Naive thymus-derived CD4-positive, alpha-beta T cell (primary cell): ENCODE results near the gene RERE. TPM values are rescaled to one million over a fixed set of nuclear protein-coding genes. Genes with fewer than 3 reads are reported as not detected.
A peak's percentile ranks its signal among the peaks of the same experiment; 100 is the strongest.

ENCODE experiments used
- ATAC-seq: fragments of 150-1000 bp; cut with Tn5 transposase; 2 replicates; pipeline ENCODE4 v1.10.0; 2021; ENCODE audit warnings: mild to moderate bottlenecking, moderate library complexity
- CTCF ChIA-PET: fragments of 350-600 bp; sonication (Branson Sonifier 250); formaldehyde crosslinking; loops from one replicate; lab custom pipeline; 2021; ENCODE audit warnings: antibody characterized with exemption; lab: Charles Lee
- POLR2A ChIA-PET: fragments of 350-600 bp; sonication (Branson Sonifier 250); formaldehyde crosslinking; loops from one replicate; lab custom pipeline; 2021; ENCODE audit warnings: antibody characterized with exemption, inconsistent platforms; lab: Charles Lee
- DNase-seq, 9 donors: peaks; one replicate each; pipeline versions ENCODE4 v3.0.0 to v3.0.0-alpha.2; 2020 to 2022; ENCODE audit warnings: mixed read lengths in 1 of 9
- H3K27ac ChIP-seq: one replicate; pipeline ENCODE4 v1.7.0; 2013; ENCODE audit warnings: mild to moderate bottlenecking, low read depth, low read length, moderate library complexity
- H3K27me3 ChIP-seq, 2 donors: one replicate each; pipeline ENCODE4 v1.7.0; 2013; ENCODE audit warnings: low read length in 2 of 2, mild to moderate bottlenecking in 2 of 2, moderate library complexity in 2 of 2; ENCODE audit not compliant: control insufficient read depth in 2 of 2, insufficient read depth in 2 of 2
- H3K36me3 ChIP-seq, 3 experiments: 1 replicate in 2 of 3; 2 replicates in 1 of 3; pipeline ENCODE4 v1.7.0; 2013; ENCODE audit warnings: low read length in 3 of 3, mild to moderate bottlenecking in 3 of 3, moderate library complexity in 1 of 3; ENCODE audit not compliant: insufficient read depth in 3 of 3, control insufficient read depth in 2 of 3
- H3K4me1 ChIP-seq, 2 donors: one replicate each; pipeline ENCODE4 v1.7.0; 2013; ENCODE audit warnings: low read length in 2 of 2, mild to moderate bottlenecking in 2 of 2, moderate library complexity in 1 of 2; ENCODE audit not compliant: control insufficient read depth in 2 of 2, insufficient read depth in 2 of 2
- H3K4me3 ChIP-seq: 2 replicates; pipeline ENCODE4 v1.7.0; 2013; ENCODE audit warnings: mild to moderate bottlenecking, low read length
- H3K9me3 ChIP-seq, 3 experiments: 1 replicate in 2 of 3; 2 replicates in 1 of 3; pipeline ENCODE4 v1.7.0; 2013; ENCODE audit warnings: low read length in 3 of 3; ENCODE audit not compliant: control insufficient read depth in 2 of 3
- H3K27ac Mint-ChIP-seq, 9 donors: one replicate each; pipeline ENCODE4 v1.8.0; 2020 to 2022; ENCODE audit warnings: mixed read lengths in 9 of 9, mild to moderate bottlenecking in 8 of 9, moderate library complexity in 5 of 9, inconsistent platforms in 2 of 9
- H3K27me3 Mint-ChIP-seq, 5 donors: one replicate each; pipeline ENCODE4 v1.8.0; 2021 to 2022; ENCODE audit warnings: mixed read lengths in 5 of 5, mild to moderate bottlenecking in 1 of 5
- H3K36me3 Mint-ChIP-seq, 5 donors: one replicate each; pipeline ENCODE4 v1.8.0; 2020 to 2022; ENCODE audit warnings: mixed read lengths in 5 of 5, mild to moderate bottlenecking in 3 of 5, inconsistent platforms in 1 of 5
- H3K4me1 Mint-ChIP-seq, 7 donors: one replicate each; pipeline ENCODE4 v1.8.0; 2020 to 2022; ENCODE audit warnings: mixed read lengths in 7 of 7, mild to moderate bottlenecking in 3 of 7, inconsistent platforms in 1 of 7
- H3K4me3 Mint-ChIP-seq, 10 donors: one replicate each; pipeline ENCODE4 v1.8.0; 2020 to 2022; ENCODE audit warnings: mild to moderate bottlenecking in 10 of 10, mixed read lengths in 10 of 10, moderate library complexity in 6 of 10, inconsistent platforms in 2 of 10
- H3K9me3 Mint-ChIP-seq, 11 donors: one replicate each; pipeline ENCODE4 v1.8.0; 2020 to 2022; ENCODE audit warnings: mixed read lengths in 11 of 11, mild to moderate bottlenecking in 4 of 11, inconsistent platforms in 1 of 11, moderate library complexity in 1 of 11
- intact Hi-C, 2 donors: fragments of 100-400 bp; cut with micrococcal nuclease; formaldehyde crosslinking; loops; one replicate each; pipeline ENCODE4 v1.15.1; 2023
- polyA plus RNA-seq, 2 donors: library from polyadenylated mRNA; unstranded; fragments of 300-500 nt; fragmentation: Illumina TruSeq; gene quantifications; one replicate each; pipeline ENCODE4 v1.2.3, GENCODE V29; 2021
- total RNA-seq, 6 experiments: library from RNA in 5 of 6; stranded (reverse) in 5 of 6; gene quantifications; 1 replicate in 5 of 6; 2 replicates in 1 of 6; pipeline ENCODE4 v1.2.3 and lab custom pipeline; 2021 to 2026

The RERE gene
- total and polyA plus RNA-seq, 7 experiments from 2014 or later = 7.3 to 114 (median 106) TPM

DNA sequence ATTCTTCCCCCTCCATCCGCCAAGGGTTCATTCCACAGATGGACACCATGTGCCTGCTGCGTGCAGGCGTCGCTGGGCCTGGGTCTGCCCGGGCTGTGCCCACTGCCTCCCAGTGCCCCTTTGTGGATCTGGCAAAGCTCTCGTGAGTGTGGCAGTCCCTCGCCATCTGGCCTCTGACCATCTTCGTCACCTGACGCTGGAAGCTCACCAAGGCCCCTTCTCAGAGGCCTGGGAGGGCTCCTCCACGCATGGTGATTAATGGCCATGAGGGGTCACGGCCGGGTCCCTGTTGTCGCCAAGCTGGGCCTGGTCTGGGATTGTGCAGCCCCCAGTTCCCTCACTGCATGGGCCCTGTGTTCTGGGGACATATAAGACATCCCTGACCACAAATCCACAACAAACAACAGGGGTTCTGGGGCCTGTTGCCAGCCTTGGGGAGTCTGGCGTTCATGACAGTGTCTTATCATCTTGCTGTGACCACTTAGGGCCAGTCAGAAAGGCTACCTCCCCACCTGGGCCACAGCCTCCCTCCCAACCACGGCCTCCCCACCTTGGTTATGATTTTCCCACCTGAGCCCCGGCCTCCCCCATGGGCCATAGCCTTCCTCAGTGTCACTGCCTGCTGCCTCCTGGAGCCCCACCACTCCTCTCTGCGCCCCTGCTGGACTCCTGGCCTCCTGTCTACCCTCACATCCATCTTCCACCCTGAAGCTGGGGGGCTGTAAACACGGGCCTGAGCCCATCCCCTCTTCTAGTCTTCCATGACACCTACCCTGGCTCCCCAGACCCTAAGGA, 471.6 kb downstream of the RERE start:
- ATAC-seq = no peak
- peaks cover 0 to 3% (median 0%) of the 10 kb centered on the region in 5 donors for H3K27me3 Mint-ChIP-seq
- H3K4me3 ChIP-seq = no peak overlapping the region
- no peaks in the 10 kb centered on the region for H3K9me3 ChIP-seq
- no peaks in the 10 kb centered on the region for H3K9me3 Mint-ChIP-seq
- ChIA-PET CTCF (interaction anchor here (0.9 to 6.0 kb wide), 2 partner anchors 315 to 332 kb away, joined by 4 to 100 read pairs; no protein-coding TSS in a partner anchor), POLR2A (no interaction called here)
- H3K27me3 ChIP-seq = no peaks in the 10 kb centered on the region
- H3K36me3 ChIP-seq = no peaks in the 10 kb centered on the region
- H3K27ac ChIP-seq = no peak overlapping the region
- peaks cover 0 to 3% (median 0%) of the 10 kb centered on the region in 5 donors for H3K36me3 Mint-ChIP-seq
- peaks cover 0 to 5% (median 4%) of the 10 kb centered on the region in 7 donors for H3K4me1 Mint-ChIP-seq
- no peak overlapping the region for H3K27ac Mint-ChIP-seq
- no peak overlapping the region for H3K4me3 Mint-ChIP-seq
- intact Hi-C loops = no loop called here
- no peak for DNase-seq
- H3K4me1 ChIP-seq = peaks cover 3 to 8% of the 10 kb centered on the region in 2 donors

DNA sequence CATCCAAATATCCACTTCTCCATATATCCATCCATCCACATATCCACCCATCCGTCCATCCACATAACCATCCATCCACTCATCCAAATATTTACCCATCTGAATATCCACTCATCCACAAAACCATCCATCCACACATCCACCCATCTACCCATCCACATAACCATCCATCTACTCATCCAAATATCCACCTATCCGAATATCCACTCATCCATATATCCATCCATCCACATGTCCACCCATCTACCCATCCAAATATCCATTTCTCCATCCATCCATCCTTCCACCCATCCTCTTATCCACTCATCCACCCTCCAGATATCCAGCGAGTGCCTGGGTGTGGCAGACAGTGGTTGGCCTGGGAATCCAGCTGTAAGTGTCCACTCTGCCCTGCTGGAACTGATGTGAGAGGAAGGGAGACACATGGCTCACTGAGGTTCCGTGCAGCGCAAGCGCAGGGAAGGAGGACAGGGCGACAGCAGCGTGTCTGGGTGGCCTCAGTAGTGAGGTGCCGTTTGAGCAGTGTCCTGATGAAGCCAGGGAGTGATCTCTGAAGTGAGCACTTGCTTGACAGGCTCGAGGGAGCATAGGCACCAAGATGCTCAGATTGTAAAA, 472.4 kb downstream of the RERE start:
- Mint-ChIP-seq H3K4me3 (no peak overlapping the region), H3K27ac (no peak overlapping the region), H3K27me3 (peaks cover 0 to 3% (median 0%) of the 10 kb centered on the region in 5 donors), H3K4me1 (peaks cover 0 to 5% (median 4%) of the 10 kb centered on the region in 7 donors), H3K36me3 (peaks cover 0 to 8% (median 0%) of the 10 kb centered on the region in 5 donors), H3K9me3 (no peaks in the 10 kb centered on the region)
- intact Hi-C loops = no loop called here
- H3K4me1 ChIP-seq = peaks cover 3 to 8% of the 10 kb centered on the region in 2 donors
- ChIA-PET POLR2A (no interaction called here), CTCF (interaction anchor here (0.9 kb wide), 1 partner anchor 314 kb away, joined by 4 read pairs; no protein-coding TSS in a partner anchor)
- H3K27me3 ChIP-seq = no peaks in the 10 kb centered on the region
- no peak overlapping the region for H3K4me3 ChIP-seq
- ATAC-seq (no peak), DNase-seq (no peak)
- no peaks in the 10 kb centered on the region for H3K9me3 ChIP-seq
- H3K27ac ChIP-seq = no peak overlapping the region
- H3K36me3 ChIP-seq = no peaks in the 10 kb centered on the region

DNA sequence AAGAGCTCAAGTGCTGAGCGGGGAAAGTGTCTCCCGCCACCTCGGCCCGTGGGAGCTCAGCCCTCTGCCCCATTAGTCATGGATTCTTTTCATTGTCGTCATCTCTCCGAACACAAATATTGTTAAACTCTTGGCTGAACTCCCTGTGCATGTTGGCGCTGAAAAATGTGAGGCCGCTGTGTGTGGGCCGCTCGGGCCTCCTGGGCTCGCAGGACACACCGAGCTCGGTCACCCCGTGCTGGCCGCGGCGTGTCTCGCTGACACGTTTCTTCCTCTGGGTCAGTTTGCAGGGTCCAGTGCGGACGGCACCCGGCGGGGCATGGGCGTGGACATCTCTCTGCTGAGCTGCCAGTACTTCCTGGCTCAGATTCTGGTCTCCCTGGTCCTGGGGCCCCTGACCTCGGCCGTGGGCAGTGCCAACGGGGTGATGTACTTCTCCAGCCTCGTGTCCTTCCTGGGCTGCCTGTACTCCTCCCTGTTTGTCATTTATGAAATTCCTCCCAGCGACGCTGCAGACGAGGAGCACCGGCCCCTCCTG, 473.9 kb downstream of the RERE start:
- H3K36me3 Mint-ChIP-seq = peaks cover 0 to 14% (median 5%) of the 10 kb centered on the region in 5 donors
- H3K4me3 Mint-ChIP-seq = no peak overlapping the region
- no peak overlapping the region for H3K27ac ChIP-seq
- H3K4me1 Mint-ChIP-seq = no peaks in the 10 kb centered on the region
- DNase-seq = no peak
- ChIA-PET POLR2A (no interaction called here), CTCF (interaction anchor here (1.0 kb wide), 1 partner anchor 27 kb away, joined by 4 read pairs; no protein-coding TSS in a partner anchor)
- H3K9me3 Mint-ChIP-seq = no peaks in the 10 kb centered on the region
- intact Hi-C loops = no loop called here
- no peak for ATAC-seq
- H3K4me1 ChIP-seq = peaks cover 0 to under 1% of the 10 kb centered on the region in 2 donors
- H3K27me3 ChIP-seq = no peaks in the 10 kb centered on the region
- no peak overlapping the region for H3K27ac Mint-ChIP-seq
- H3K4me3 ChIP-seq = no peak overlapping the region
- H3K36me3 ChIP-seq = no peaks in the 10 kb centered on the region
- no peaks in the 10 kb centered on the region for H3K27me3 Mint-ChIP-seq
- H3K9me3 ChIP-seq = no peaks in the 10 kb centered on the region

DNA sequence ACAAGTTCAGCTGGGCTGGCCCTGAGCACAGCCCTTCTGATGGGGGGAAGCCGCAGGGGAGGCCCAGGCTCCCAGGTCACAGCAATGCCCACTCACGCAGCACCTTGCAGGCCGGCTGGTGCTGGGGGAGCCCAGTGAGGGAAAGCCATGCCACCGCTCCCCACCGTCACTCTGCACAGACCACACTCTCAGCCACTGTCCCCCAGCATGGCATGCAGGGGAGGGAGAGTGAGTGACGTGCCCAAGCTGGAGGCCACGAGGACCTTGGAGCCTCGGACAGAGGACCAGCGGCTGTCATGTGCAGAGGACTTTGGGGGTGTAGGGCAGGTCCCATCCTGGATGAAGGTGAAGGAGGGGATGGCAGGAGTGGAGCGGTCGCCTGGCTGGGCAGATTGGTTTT, 474.4 kb downstream of the RERE start:
- Mint-ChIP-seq H3K27ac (no peak overlapping the region), H3K9me3 (no peaks in the 10 kb centered on the region), H3K27me3 (no peaks in the 10 kb centered on the region), H3K36me3 (peaks cover 0 to 14% (median 5%) of the 10 kb centered on the region in 5 donors), H3K4me3 (no peak overlapping the region), H3K4me1 (no peaks in the 10 kb centered on the region)
- no peak for DNase-seq
- H3K9me3 ChIP-seq = no peaks in the 10 kb centered on the region
- no peak overlapping the region for H3K27ac ChIP-seq
- CTCF ChIA-PET = interaction anchor here (1.0 kb wide), 1 partner anchor 27 kb away, joined by 4 read pairs; no protein-coding TSS in a partner anchor
- no peaks in the 10 kb centered on the region for H3K27me3 ChIP-seq
- H3K4me3 ChIP-seq = no peak overlapping the region
- no peak for ATAC-seq
- no peaks in the 10 kb centered on the region for H3K4me1 ChIP-seq
- intact Hi-C loops = no loop called here
- H3K36me3 ChIP-seq = no peaks in the 10 kb centered on the region
- POLR2A ChIA-PET = no interaction called here

DNA sequence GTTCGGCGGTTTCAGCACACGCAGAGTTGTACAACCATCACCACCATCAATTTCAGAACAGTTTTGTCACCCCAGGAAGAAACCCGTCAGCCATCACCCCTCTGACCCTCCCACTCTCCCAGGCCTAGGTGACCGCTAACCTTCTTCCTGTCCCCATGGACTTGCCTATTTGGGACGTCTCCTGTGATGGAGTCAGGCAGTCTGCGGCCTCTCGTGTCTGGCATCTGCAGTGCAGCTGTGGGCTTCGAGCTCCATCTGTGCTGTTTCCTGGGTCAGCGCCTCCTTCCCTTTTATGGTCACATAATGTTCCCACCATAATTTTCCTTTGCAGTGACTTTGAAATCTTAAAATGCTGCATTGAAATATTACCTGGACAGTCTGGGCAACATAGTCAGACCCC, 475.1 kb downstream of the RERE start:
- DNase-seq (no peak), ATAC-seq (no peak)
- Mint-ChIP-seq H3K36me3 (peaks cover 0 to 20% (median 7%) of the 10 kb centered on the region in 5 donors), H3K4me3 (no peak overlapping the region), H3K27me3 (no peaks in the 10 kb centered on the region), H3K27ac (peak overlapping the region in 1 of 9 donors; percentile 48), H3K9me3 (no peaks in the 10 kb centered on the region), H3K4me1 (no peaks in the 10 kb centered on the region)
- no peaks in the 10 kb centered on the region for H3K27me3 ChIP-seq
- intact Hi-C loops = no loop called here
- POLR2A ChIA-PET = no interaction called here
- CTCF ChIA-PET = interaction anchor here (1.0 kb wide), 1 partner anchor 26 kb away, joined by 4 read pairs; no protein-coding TSS in a partner anchor
- no peak overlapping the region for H3K27ac ChIP-seq
- no peak overlapping the region for H3K4me3 ChIP-seq
- no peaks in the 10 kb centered on the region for H3K36me3 ChIP-seq
- H3K9me3 ChIP-seq = no peaks in the 10 kb centered on the region
- H3K4me1 ChIP-seq = no peaks in the 10 kb centered on the region

DNA sequence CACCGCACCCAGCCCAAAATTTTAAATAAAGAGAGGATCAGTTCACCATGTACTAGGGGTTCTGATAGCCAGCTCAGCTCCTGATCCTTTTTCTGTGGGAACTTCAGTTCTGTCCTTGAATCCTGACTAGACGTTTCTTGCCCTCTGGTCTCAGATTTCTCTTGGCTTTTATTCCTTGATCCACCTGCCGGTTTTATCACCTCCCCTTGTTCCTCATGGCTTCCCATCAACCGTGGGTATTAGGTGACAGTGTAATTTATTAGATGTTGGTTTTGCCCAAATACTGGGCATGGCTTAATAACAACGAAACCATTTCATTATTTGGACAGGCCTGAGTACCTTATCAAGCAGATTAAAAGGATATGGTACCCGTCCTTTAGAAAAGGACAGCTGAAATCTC, 477.0 kb downstream of the RERE start:
- Histone ChIP-seq H3K4me1 (no peaks in the 10 kb centered on the region), H3K36me3 (no peaks in the 10 kb centered on the region), H3K27ac (no peak overlapping the region), H3K27me3 (no peaks in the 10 kb centered on the region), H3K4me3 (no peak overlapping the region), H3K9me3 (no peaks in the 10 kb centered on the region)
- ChIA-PET POLR2A (no interaction called here), CTCF (interaction anchor here (0.5 to 0.9 kb wide), 2 partner anchors 32 to 323 kb away, joined by 3 read pairs; no protein-coding TSS in a partner anchor)
- Mint-ChIP-seq H3K27me3 (no peaks in the 10 kb centered on the region), H3K4me3 (no peak overlapping the region), H3K27ac (no peak overlapping the region), H3K36me3 (peaks cover 0 to 34% (median 16%) of the 10 kb centered on the region in 5 donors), H3K9me3 (peaks cover 0 to 9% (median 2%) of the 10 kb centered on the region in 11 donors), H3K4me1 (no peaks in the 10 kb centered on the region)
- ATAC-seq (no peak), DNase-seq (no peak)
- intact Hi-C loops = no loop called here
